Trophoblast cell (in vitro differentiated cells and primary cell): ENCODE data around the gene AK5.

Experiments
- DNase-seq, 2 donors: peaks; one replicate each; pipeline ENCODE4 v3.0.0-alpha.2; 2016
- H2AFZ ChIP-seq: 2 replicates; pipeline ENCODE4 v1.6.1; 2013; ENCODE audit warnings: low read length, moderate library complexity, mild to moderate bottlenecking; ENCODE audit not compliant: insufficient read depth, poor library complexity
- H2AK5ac ChIP-seq: 2 replicates; pipeline ENCODE4 v1.6.1; 2013; ENCODE audit warnings: mild to moderate bottlenecking, low read length
- H2BK120ac ChIP-seq: 2 replicates; pipeline ENCODE4 v1.6.1; 2013; ENCODE audit warnings: low read length, mild to moderate bottlenecking, moderate library complexity; ENCODE audit not compliant: insufficient read depth, poor library complexity
- H2BK12ac ChIP-seq: 2 replicates; pipeline ENCODE4 v1.6.1; 2013; ENCODE audit warnings: mild to moderate bottlenecking, low read length, moderate library complexity
- H2BK5ac ChIP-seq: 2 replicates; pipeline ENCODE4 v1.6.1; 2013; ENCODE audit warnings: low read length, low read depth, moderate library complexity, mild to moderate bottlenecking; ENCODE audit not compliant: poor library complexity
- H3K14ac ChIP-seq: 2 replicates; pipeline ENCODE4 v1.6.1; 2013; ENCODE audit warnings: mild to moderate bottlenecking, low read length
- H3K18ac ChIP-seq: 2 replicates; pipeline ENCODE4 v1.6.1; 2013; ENCODE audit warnings: mild to moderate bottlenecking, low read length
- H3K23ac ChIP-seq: 2 replicates; pipeline ENCODE4 v1.6.1; 2013; ENCODE audit warnings: low read length
- H3K27ac ChIP-seq: 2 replicates; pipeline ENCODE4 v1.5.1; 2013; ENCODE audit warnings: low read depth, mild to moderate bottlenecking, inconsistent platforms, low read length, moderate library complexity
- H3K27me3 ChIP-seq: 2 replicates; pipeline ENCODE4 v1.6.1; 2013; ENCODE audit warnings: inconsistent platforms, mild to moderate bottlenecking, low read length, moderate library complexity; ENCODE audit not compliant: insufficient read depth
- H3K36me3 ChIP-seq, 2 experiments: 1 replicate in 1 of 2; 2 replicates in 1 of 2; pipeline ENCODE4 v1.6.1; 2013; ENCODE audit warnings: low read length in 2 of 2, mild to moderate bottlenecking in 2 of 2, moderate library complexity in 1 of 2; ENCODE audit not compliant: insufficient read depth in 2 of 2, control insufficient read depth in 1 of 2
- H3K4ac ChIP-seq: 2 replicates; pipeline ENCODE4 v1.6.1; 2013; ENCODE audit warnings: low read depth, mild to moderate bottlenecking, low read length, moderate library complexity
- H3K4me1 ChIP-seq, 2 experiments: 1 replicate in 1 of 2; 2 replicates in 1 of 2; pipeline ENCODE4 v1.6.1; 2013; ENCODE audit warnings: low read length in 2 of 2, mild to moderate bottlenecking in 2 of 2, moderate library complexity in 1 of 2; ENCODE audit not compliant: insufficient read depth in 2 of 2, control insufficient read depth in 1 of 2
- H3K4me2 ChIP-seq: 2 replicates; pipeline ENCODE4 v1.6.1; 2013; ENCODE audit warnings: inconsistent platforms, mild to moderate bottlenecking, low read length, moderate library complexity
- H3K4me3 ChIP-seq: 2 replicates; pipeline ENCODE4 v1.5.1; 2013; ENCODE audit warnings: mild to moderate bottlenecking, low read depth, low read length, inconsistent platforms
- H3K79me1 ChIP-seq: one replicate; pipeline ENCODE4 v1.6.1; 2013; ENCODE audit warnings: low read length
- H3K79me2 ChIP-seq: 2 replicates; pipeline ENCODE4 v1.6.1; 2013; ENCODE audit warnings: low read length, mild to moderate bottlenecking; ENCODE audit not compliant: control insufficient read depth, insufficient read depth, poor library complexity
- H3K9ac ChIP-seq: 2 replicates; pipeline ENCODE4 v1.6.1; 2013; ENCODE audit warnings: mild to moderate bottlenecking, low read length
- H3K9me3 ChIP-seq: 2 replicates; pipeline ENCODE4 v1.6.1; 2013; ENCODE audit warnings: low read depth, mild to moderate bottlenecking, control low read depth, inconsistent platforms, low read length; ENCODE audit not compliant: insufficient read depth
- H4K12ac ChIP-seq: 2 replicates; pipeline ENCODE4 v1.6.1; 2013; ENCODE audit warnings: low read depth, mild to moderate bottlenecking, low read length, moderate library complexity
- H4K8ac ChIP-seq: 2 replicates; pipeline ENCODE4 v1.6.1; 2013; ENCODE audit warnings: low read depth, mild to moderate bottlenecking, low read length, moderate library complexity
- H4K91ac ChIP-seq: one replicate; pipeline ENCODE4 v1.6.1; 2013; ENCODE audit warnings: low read depth, mild to moderate bottlenecking, low read length, moderate library complexity
- WGBS: extraction: QIAGEN DNeasy Blood & Tissue Kit; methylation state at CpG from one replicate; pipeline ENCODE4 v1.1.7; 2013; ENCODE audit warnings: missing lambda C conversion rate; ENCODE audit not compliant: insufficient read length, insufficient coverage; ENCODE audit errors: extremely low coverage; 5-methylcytosine and 5-hydroxymethylcytosine counted together

AK5 gene

DNA sequence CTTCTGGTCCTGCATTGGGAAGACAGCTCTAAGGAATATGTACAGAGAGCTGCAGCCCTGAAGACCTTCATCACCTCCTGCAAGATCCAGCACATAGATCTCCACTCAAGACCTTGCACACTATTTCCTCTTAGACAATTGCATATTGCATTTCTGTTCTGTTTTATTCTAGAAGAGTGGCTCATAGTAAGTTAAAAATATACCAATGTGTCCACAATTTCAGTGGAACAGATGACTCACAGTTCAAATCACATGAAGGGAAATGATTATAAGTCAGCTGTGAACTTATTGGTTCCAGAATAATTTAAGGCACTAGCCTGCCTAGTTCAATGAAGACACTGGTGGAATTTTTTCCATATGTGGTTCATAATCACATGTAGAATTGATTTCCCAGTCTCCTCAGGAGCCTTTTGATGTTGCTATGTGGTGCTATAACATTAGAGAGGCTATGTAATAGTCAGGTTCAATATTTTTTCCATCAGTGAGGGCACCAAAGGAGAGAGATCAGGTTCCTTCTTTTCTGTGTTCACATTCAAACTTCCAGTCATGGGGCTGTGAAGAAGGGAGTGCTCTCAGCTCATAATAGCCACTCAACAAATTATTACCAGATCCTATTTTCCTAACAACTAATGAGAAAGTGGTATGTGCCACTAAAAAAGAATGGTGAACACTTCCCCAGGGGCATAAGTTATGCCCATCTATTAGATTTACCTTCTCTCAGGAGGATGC is 9.8 kb upstream of the AK5 start:
- no peaks in the 10 kb centered on the region for H3K79me1 ChIP-seq

GRCh38 chr1:77273891-77274290 is 7.9 kb upstream of the AK5 start:
- Histone ChIP-seq H3K9me3 (no peaks in the 10 kb centered on the region), H3K18ac (no peak overlapping the region), H3K79me2 (no peaks in the 10 kb centered on the region), H3K27ac (no peak overlapping the region), H3K23ac (no peak overlapping the region), H3K4ac (no peak overlapping the region), H2AK5ac (no peak overlapping the region), H4K12ac (no peak overlapping the region), H3K79me1 (no peaks in the 10 kb centered on the region), H3K4me1 (no peaks in the 10 kb centered on the region), H4K8ac (no peak overlapping the region), H3K9ac (no peak overlapping the region), H2AFZ (no peak overlapping the region), H2BK5ac (no peak overlapping the region), H3K4me3 (no peak overlapping the region), H4K91ac (no peak overlapping the region), H3K14ac (no peak overlapping the region), H3K4me2 (no peak overlapping the region), H2BK120ac (no peak overlapping the region), H2BK12ac (no peak overlapping the region), H3K36me3 (no peaks in the 10 kb centered on the region), H3K27me3 (no peaks in the 10 kb centered on the region)
- DNase-seq, result no peak

More for the DNA sequence above, 9.8 kb upstream of the AK5 start:
- no peak overlapping the region for H2AK5ac ChIP-seq
- no peak overlapping the region for H4K91ac ChIP-seq
- H2BK120ac ChIP-seq, result no peak overlapping the region
- no peaks in the 10 kb centered on the region for H3K79me2 ChIP-seq
- H2AFZ ChIP-seq, result no peak overlapping the region
- H3K36me3 ChIP-seq, result no peaks in the 10 kb centered on the region
- no peak overlapping the region for H2BK5ac ChIP-seq
- no peak overlapping the region for H3K4ac ChIP-seq
- no peak overlapping the region for H3K4me2 ChIP-seq
- no peak overlapping the region for H3K14ac ChIP-seq
- H3K23ac ChIP-seq, result no peak overlapping the region
- no peak overlapping the region for H3K9ac ChIP-seq
- H3K18ac ChIP-seq, result no peak overlapping the region
- DNase-seq, result no peak
- no peaks in the 10 kb centered on the region for H3K9me3 ChIP-seq
- H2BK12ac ChIP-seq, result no peak overlapping the region
- H4K8ac ChIP-seq, result no peak overlapping the region
- no peak overlapping the region for H4K12ac ChIP-seq
- H3K4me3 ChIP-seq, result no peak overlapping the region
- H3K27me3 ChIP-seq, result no peaks in the 10 kb centered on the region
- no peaks in the 10 kb centered on the region for H3K4me1 ChIP-seq
- no peak overlapping the region for H3K27ac ChIP-seq

DNA sequence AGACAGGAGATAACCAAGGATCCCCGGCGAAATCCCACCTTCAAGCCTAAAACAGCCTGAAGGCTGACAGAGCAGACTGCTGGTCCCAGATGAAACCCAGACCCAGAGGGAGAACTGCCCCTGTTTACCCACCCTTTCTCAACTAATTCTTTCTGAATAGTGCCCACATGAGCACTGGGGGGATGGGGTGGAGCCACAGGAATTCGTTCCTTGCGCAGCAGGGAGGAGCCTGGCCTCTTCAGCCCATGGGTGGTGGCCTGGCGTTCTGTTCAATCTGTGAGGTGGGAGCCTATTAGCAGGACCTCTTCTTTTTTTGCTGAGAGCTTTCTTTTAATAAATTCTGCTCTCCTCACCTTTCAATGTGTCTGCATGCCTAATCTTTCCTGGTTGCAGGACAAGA is 6.6 kb upstream of the AK5 start:
- no peaks in the 10 kb centered on the region for H3K36me3 ChIP-seq
- H2BK120ac ChIP-seq, result no peak overlapping the region
- H4K12ac ChIP-seq, result no peak overlapping the region
- H3K4ac ChIP-seq, result no peak overlapping the region
- no peak for DNase-seq
- H3K79me1 ChIP-seq, result no peaks in the 10 kb centered on the region
- H3K23ac ChIP-seq, result no peak overlapping the region
- H2AK5ac ChIP-seq, result no peak overlapping the region
- H4K91ac ChIP-seq, result no peak overlapping the region
- WGBS, result no CpG with 5 or more reads among the region's 5 CpGs
- H3K4me3 ChIP-seq, result no peak overlapping the region
- no peak overlapping the region for H2BK5ac ChIP-seq
- no peak overlapping the region for H3K4me2 ChIP-seq
- no peak overlapping the region for H4K8ac ChIP-seq
- no peak overlapping the region for H3K14ac ChIP-seq
- no peak overlapping the region for H3K9ac ChIP-seq
- no peak overlapping the region for H2BK12ac ChIP-seq
- H2AFZ ChIP-seq, result no peak overlapping the region
- no peaks in the 10 kb centered on the region for H3K27me3 ChIP-seq
- no peak overlapping the region for H3K27ac ChIP-seq
- H3K4me1 ChIP-seq, result no peaks in the 10 kb centered on the region
- no peaks in the 10 kb centered on the region for H3K9me3 ChIP-seq
- H3K79me2 ChIP-seq, result no peaks in the 10 kb centered on the region
- no peak overlapping the region for H3K18ac ChIP-seq

DNA sequence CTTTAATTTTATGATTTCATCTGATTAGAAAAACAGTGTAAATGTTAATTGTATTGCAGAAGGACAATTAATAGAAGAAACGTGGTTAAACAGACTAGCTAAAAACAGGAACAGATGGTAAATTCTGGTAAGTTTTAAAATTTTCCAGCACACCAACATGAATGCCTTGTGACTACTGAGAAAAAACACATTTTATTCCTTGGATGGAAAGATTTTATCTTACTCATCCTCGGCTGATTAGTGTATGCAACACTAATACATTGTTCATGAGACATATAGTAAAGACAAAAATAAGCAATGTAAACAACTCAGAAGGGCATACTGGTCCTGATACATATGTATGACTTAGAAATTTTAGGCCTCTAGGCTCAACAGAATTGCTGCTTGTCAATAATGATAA is 4.9 kb upstream of the AK5 start:
- no peak for DNase-seq
- no peak overlapping the region for H3K23ac ChIP-seq

More for the DNA sequence above, 4.9 kb upstream of the AK5 start:
- H3K79me1 ChIP-seq, result no peaks in the 10 kb centered on the region
- no peak overlapping the region for H3K4ac ChIP-seq
- H3K4me1 ChIP-seq, result no peaks in the 10 kb centered on the region
- H3K9ac ChIP-seq, result no peak overlapping the region
- H3K14ac ChIP-seq, result no peak overlapping the region
- H3K27me3 ChIP-seq, result peaks cover 14% of the 10 kb centered on the region
- no peak overlapping the region for H4K12ac ChIP-seq
- H4K8ac ChIP-seq, result no peak overlapping the region
- H3K79me2 ChIP-seq, result no peaks in the 10 kb centered on the region
- no CpG with 5 or more reads among the region's 2 CpGs for WGBS
- no peak overlapping the region for H3K4me3 ChIP-seq
- H2AK5ac ChIP-seq, result no peak overlapping the region
- no peak overlapping the region for H3K27ac ChIP-seq
- H3K36me3 ChIP-seq, result no peaks in the 10 kb centered on the region
- H2BK12ac ChIP-seq, result no peak overlapping the region
- H3K4me2 ChIP-seq, result no peak overlapping the region
- no peak overlapping the region for H2BK5ac ChIP-seq
- no peak overlapping the region for H4K91ac ChIP-seq
- H2AFZ ChIP-seq, result no peak overlapping the region
- no peak overlapping the region for H3K18ac ChIP-seq
- H3K9me3 ChIP-seq, result no peaks in the 10 kb centered on the region
- no peak overlapping the region for H2BK120ac ChIP-seq
